Measurements from ENCODE around the gene MEGF11.

MEGF11 gene

GRCh38 chr15:66033143-66033542 lies 220.4 kb downstream of the MEGF11 start:
- no peak for DNase-seq (ENCODE audit: low spot score in 2 of 2)
- Histone ChIP-seq H3K27me3 (ENCODE audit: low read depth) (peaks cover 55% of the 10 kb centered on the region), H3K9me3 (peaks cover 11% of the 10 kb centered on the region; the same call in 1 of the 2 replicates), H3K4me3 (no peak overlapping the region), H3K4me1 (0 out of 2 replicates have a peak, but pooled peaks cover 3% of the 10 kb centered on the region), H3K36me3 (replicated peaks) (no peaks in the 10 kb centered on the region)
- in situ Hi-C loops (cut with MboI; ENCODE audit: low sequenced_read_pairs): no loop called here

DNA sequence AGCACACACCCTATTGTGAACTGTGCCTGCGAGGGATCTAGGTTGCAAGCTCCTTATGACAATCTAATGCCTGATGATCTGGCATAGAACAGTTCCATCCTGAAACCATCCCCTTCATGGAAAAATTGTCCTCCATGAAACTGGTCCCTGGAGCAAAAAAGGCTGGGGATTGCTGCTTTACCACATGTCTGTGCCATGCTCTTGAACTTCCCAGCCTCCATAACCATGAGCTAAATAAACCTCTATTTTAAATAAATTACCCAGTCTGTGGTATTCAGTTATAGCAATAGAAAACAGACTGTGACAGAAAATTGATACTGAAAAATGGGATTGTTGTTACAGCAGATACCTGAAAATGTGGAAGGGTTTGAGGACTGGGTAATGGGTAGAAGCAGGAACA lies 221.5 kb downstream of the MEGF11 start:
- Histone ChIP-seq H3K4me1 (0 out of 2 replicates have a peak, but pooled peaks cover 3% of the 10 kb centered on the region), H3K36me3 (replicated peaks) (no peaks in the 10 kb centered on the region), H3K4me3 (no peak overlapping the region), H3K27me3 (ENCODE audit: low read depth) (peaks cover 49% of the 10 kb centered on the region), H3K9me3 (peaks cover 11% of the 10 kb centered on the region; the same call in 1 of the 2 replicates)
- in situ Hi-C loops (cut with MboI; ENCODE audit: low sequenced_read_pairs): no loop called here
- no peak for DNase-seq (ENCODE audit: low spot score in 2 of 2)

DNA sequence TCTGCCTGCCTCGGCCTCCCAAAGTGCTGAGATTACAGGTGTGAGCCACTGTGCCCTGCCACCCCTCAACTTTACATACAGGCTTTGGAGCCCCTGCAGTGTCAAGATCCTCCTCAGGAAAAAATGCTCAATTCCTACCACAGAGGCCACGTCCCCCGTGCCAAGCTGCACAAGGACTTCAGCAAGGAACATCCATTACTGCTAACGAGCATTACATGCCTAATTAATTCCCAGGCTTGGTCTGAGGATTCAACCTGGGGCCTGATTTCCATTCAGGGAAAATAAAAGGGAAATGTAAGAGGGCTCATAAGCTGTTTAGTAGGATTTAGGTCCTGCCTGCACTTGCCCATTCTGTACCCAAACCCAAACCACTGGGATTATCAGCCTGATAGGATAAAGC lies 222.9 kb downstream of the MEGF11 start:
- H3K36me3 ChIP-seq (replicated peaks): no peaks in the 10 kb centered on the region
- no peak overlapping the region for H3K4me3 ChIP-seq
- DNase-seq (ENCODE audit: low spot score in 2 of 2): no peak
- 0 out of 2 replicates have a peak, but pooled peaks cover 3% of the 10 kb centered on the region for H3K4me1 ChIP-seq
- peaks cover 49% of the 10 kb centered on the region for H3K27me3 ChIP-seq (ENCODE audit: low read depth)
- peaks cover 11% of the 10 kb centered on the region; the same call in 1 of the 2 replicates for H3K9me3 ChIP-seq
- in situ Hi-C loops (cut with MboI; ENCODE audit: low sequenced_read_pairs): no loop called here

GRCh38 chr15:66029650-66030049 lies 223.9 kb downstream of the MEGF11 start:
- peaks cover 49% of the 10 kb centered on the region for H3K27me3 ChIP-seq (ENCODE audit: low read depth)
- in situ Hi-C loops (cut with MboI; ENCODE audit: low sequenced_read_pairs): no loop called here
- DNase-seq (ENCODE audit: low spot score in 2 of 2): no peak

GRCh38 chr15:66027268-66027805 lies 226.2 kb downstream of the MEGF11 start:
- Histone ChIP-seq H3K4me3 (no peak overlapping the region), H3K4me1 (0 out of 2 replicates have a peak, but pooled peaks cover 3% of the 10 kb centered on the region), H3K36me3 (replicated peaks) (no peaks in the 10 kb centered on the region), H3K27me3 (ENCODE audit: low read depth) (peaks cover 63% of the 10 kb centered on the region), H3K9me3 (0 out of 2 replicates have a peak, but pooled peaks cover 5% of the 10 kb centered on the region)
- in situ Hi-C loops (cut with MboI; ENCODE audit: low sequenced_read_pairs): no loop called here
- no peak for DNase-seq (ENCODE audit: low spot score in 2 of 2)

More at GRCh38 chr15:66029650-66030049, 223.9 kb downstream of the MEGF11 start:
- Histone ChIP-seq H3K4me1 (0 out of 2 replicates have a peak, but pooled peaks cover 3% of the 10 kb centered on the region), H3K36me3 (replicated peaks) (no peaks in the 10 kb centered on the region), H3K9me3 (peaks cover 11% of the 10 kb centered on the region; the same call in 1 of the 2 replicates), H3K4me3 (no peak overlapping the region)

- Histone ChIP-seq H3K36me3 (replicated peaks) (no peaks in the 10 kb centered on the region), H3K27me3 (ENCODE audit: low read depth) (peaks cover 68% of the 10 kb centered on the region), H3K9me3 (no peaks in the 10 kb centered on the region), H3K4me1 (0 out of 2 replicates have a peak, but pooled peaks cover 3% of the 10 kb centered on the region), H3K4me3 (no peak overlapping the region)
- in situ Hi-C loops (cut with MboI; ENCODE audit: low sequenced_read_pairs): no loop called here
- DNase-seq (ENCODE audit: low spot score in 2 of 2): no peak
Measured at GRCh38 chr15:66025972-66026371, 227.6 kb downstream of the MEGF11 start.

DNA sequence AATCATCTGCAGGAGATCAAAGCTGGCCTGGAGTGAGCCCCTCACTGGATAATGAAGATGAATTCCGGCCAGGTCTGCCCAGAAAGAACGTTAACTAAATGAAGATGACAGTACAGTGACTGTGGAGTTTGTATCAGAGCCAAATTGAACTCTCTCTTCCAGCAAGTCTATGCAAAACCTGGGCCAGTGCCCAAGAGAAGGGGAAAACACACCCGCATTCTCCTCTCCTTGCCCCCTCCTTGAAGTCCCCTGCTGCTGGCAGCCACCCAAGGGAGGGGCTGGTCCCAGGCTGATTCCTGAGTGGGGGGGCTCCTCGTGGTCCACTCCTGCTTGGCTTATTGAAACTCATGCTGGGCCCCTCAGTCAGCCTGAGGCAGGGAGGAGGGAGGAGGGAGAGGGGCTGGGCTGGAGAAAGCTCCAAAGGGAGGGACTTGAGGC lies 228.5 kb downstream of the MEGF11 start:
- in situ Hi-C loops (cut with MboI; ENCODE audit: low sequenced_read_pairs): no loop called here

DNA sequence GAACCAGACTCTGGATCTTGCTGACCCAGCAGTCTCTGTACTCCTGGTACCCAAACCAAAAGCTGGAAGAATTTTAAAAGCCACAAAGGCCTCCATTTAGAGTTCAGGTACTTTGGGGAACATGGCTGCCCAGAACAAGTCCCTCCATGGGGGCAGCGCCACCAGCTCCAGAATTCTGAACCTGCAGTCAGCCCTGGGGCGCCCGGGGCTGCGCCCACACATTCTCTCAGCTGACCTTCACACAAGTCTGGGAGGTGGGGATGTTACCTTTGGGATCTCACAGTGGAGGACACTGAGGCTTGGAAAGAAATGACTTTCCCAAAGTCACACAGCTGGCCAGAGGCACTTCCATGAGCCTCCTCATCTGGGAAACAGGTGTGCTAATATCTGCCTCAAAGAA lies 229.4 kb downstream of the MEGF11 start:
- Histone ChIP-seq H3K27me3 (ENCODE audit: low read depth) (peaks cover 62% of the 10 kb centered on the region), H3K36me3 (replicated peaks) (no peaks in the 10 kb centered on the region), H3K9me3 (no peaks in the 10 kb centered on the region), H3K4me1 (0 out of 2 replicates have a peak, but pooled peaks cover 3% of the 10 kb centered on the region), H3K4me3 (no peak overlapping the region)
- in situ Hi-C loops (cut with MboI; ENCODE audit: low sequenced_read_pairs): no loop called here
- DNase-seq (ENCODE audit: low spot score in 2 of 2): no peak

More for the DNA sequence above, 228.5 kb downstream of the MEGF11 start:
- Histone ChIP-seq H3K36me3 (replicated peaks) (no peaks in the 10 kb centered on the region), H3K9me3 (no peaks in the 10 kb centered on the region), H3K4me1 (0 out of 2 replicates have a peak, but pooled peaks cover 3% of the 10 kb centered on the region), H3K4me3 (no peak overlapping the region), H3K27me3 (ENCODE audit: low read depth) (peaks cover 66% of the 10 kb centered on the region)
- DNase-seq (ENCODE audit: low spot score in 2 of 2): no peak

GRCh38 chr15:66023311-66023972 lies 230.1 kb downstream of the MEGF11 start:
- Histone ChIP-seq H3K27me3 (ENCODE audit: low read depth) (peaks cover 67% of the 10 kb centered on the region), H3K9me3 (no peaks in the 10 kb centered on the region), H3K4me1 (0 out of 2 replicates have a peak, but pooled peaks cover 3% of the 10 kb centered on the region), H3K4me3 (no peak overlapping the region), H3K36me3 (replicated peaks) (no peaks in the 10 kb centered on the region)
- DNase-seq (ENCODE audit: low spot score in 2 of 2): no peak
- in situ Hi-C loops (cut with MboI; ENCODE audit: low sequenced_read_pairs): no loop called here

- DNase-seq (ENCODE audit: low spot score in 2 of 2): no peak
- Histone ChIP-seq H3K4me3 (no peak overlapping the region), H3K9me3 (no peaks in the 10 kb centered on the region), H3K36me3 (replicated peaks) (no peaks in the 10 kb centered on the region), H3K4me1 (no peaks in the 10 kb centered on the region), H3K27me3 (ENCODE audit: low read depth) (peaks cover 73% of the 10 kb centered on the region)
- in situ Hi-C loops (cut with MboI; ENCODE audit: low sequenced_read_pairs): no loop called here
Measured at GRCh38 chr15:66022163-66022525, 231.4 kb downstream of the MEGF11 start.

DNA sequence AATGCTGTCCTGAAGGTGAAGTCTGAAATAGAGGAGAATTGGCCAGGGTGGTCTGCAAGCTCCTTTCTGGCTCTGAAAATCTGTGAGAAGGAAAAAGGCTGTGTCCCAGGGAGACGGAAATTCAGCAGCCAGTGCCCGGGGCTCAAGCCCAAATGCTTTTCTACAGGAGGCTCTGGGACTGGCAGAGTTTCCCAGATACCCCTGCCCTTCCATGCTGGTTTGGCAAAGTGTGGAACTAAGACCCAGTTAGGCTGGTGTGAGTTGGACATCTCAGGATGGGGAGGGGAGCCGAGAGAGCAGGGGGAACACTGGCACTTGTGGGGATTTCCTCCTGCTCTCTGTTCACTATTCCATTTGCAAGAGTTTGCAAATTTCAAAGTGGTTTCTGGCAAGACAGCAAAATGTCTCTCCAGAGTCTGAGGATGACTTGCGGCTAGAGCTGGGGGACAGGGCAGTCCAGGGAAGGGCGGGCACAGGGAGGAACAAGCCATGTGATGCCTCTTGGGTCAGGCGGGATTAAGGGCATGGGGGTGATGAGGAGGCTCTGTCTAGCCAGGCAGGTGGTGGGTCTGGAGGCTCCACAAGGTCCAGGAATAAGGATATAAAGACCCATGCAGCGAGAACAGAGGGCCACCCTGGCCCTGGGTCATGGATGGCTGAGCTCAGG lies 231.9 kb downstream of the MEGF11 start:
- no peak overlapping the region for H3K4me3 ChIP-seq
- no peaks in the 10 kb centered on the region for H3K4me1 ChIP-seq
- no peak for DNase-seq (ENCODE audit: low spot score in 2 of 2)
- peaks cover 73% of the 10 kb centered on the region for H3K27me3 ChIP-seq (ENCODE audit: low read depth)
- H3K36me3 ChIP-seq (replicated peaks): no peaks in the 10 kb centered on the region
- in situ Hi-C loops (cut with MboI; ENCODE audit: low sequenced_read_pairs): no loop called here
- no peaks in the 10 kb centered on the region for H3K9me3 ChIP-seq

- H3K27me3 ChIP-seq (ENCODE audit: low read depth): peaks cover 65% of the 10 kb centered on the region
- in situ Hi-C loops (cut with MboI; ENCODE audit: low sequenced_read_pairs): no loop called here
Measured at GRCh38 chr15:66019826-66020398, 233.6 kb downstream of the MEGF11 start.

DNA sequence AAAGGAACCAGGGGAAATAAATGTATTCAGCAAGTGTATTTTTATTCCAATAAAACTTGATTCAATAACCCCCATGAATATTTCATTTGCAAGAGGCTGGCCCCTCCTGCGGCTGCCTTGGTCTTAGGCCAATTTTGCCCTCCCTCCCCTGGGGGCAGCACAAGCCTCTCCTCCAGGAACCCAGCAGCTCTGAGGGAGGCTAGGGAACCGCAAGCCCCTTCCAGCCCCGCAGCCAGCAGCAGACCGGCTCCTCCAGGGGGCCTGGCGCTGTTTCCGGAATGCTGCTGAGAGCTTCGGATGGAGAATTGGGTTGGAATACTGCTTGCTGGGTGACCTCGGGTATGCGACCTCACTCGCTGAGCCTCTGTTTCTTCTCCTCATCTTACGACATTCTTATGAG lies 234.2 kb downstream of the MEGF11 start:
- no peak for DNase-seq (ENCODE audit: low spot score in 2 of 2)
- no peak overlapping the region for H3K4me3 ChIP-seq
- in situ Hi-C loops (cut with MboI; ENCODE audit: low sequenced_read_pairs): no loop called here

More at GRCh38 chr15:66019826-66020398, 233.6 kb downstream of the MEGF11 start:
- Histone ChIP-seq H3K4me1 (no peaks in the 10 kb centered on the region), H3K4me3 (no peak overlapping the region), H3K9me3 (peaks cover 3% of the 10 kb centered on the region; the same call in 1 of the 2 replicates), H3K36me3 (replicated peaks) (no peaks in the 10 kb centered on the region)
- DNase-seq (ENCODE audit: low spot score in 2 of 2): no peak

More for the DNA sequence above, 234.2 kb downstream of the MEGF11 start:
- peaks cover 63% of the 10 kb centered on the region for H3K27me3 ChIP-seq (ENCODE audit: low read depth)
- no peaks in the 10 kb centered on the region for H3K36me3 ChIP-seq (replicated peaks)
- H3K9me3 ChIP-seq: peaks cover 3% of the 10 kb centered on the region; the same call in 1 of the 2 replicates
- H3K4me1 ChIP-seq: no peaks in the 10 kb centered on the region
